CD4-positive, alpha-beta T cell treated with Interleukin-17A for 1 hour (primary cell): ENCODE results near the gene STAMBP.
A peak's percentile ranks its signal among the peaks of the same experiment; 100 is the strongest.
"Not testable (repeated sequence)": the region's sequence is repeated elsewhere in the genome, so short reads cannot be mapped to it uniquely, and the experiment has no call there.

Experiments
- DNase-seq: peaks from one replicate; pipeline ENCODE4 v3.0.0-alpha.2; 2020

The STAMBP gene

GRCh38 chr2:73828818-73829570 lies at the start of gene STAMBP:
Gene STAMBP (plus strand): TSS chr2:73828961. CDS start chr2:73830857, 1,896 bp downstream.
- peak; percentile 98 for DNase-seq

DNA sequence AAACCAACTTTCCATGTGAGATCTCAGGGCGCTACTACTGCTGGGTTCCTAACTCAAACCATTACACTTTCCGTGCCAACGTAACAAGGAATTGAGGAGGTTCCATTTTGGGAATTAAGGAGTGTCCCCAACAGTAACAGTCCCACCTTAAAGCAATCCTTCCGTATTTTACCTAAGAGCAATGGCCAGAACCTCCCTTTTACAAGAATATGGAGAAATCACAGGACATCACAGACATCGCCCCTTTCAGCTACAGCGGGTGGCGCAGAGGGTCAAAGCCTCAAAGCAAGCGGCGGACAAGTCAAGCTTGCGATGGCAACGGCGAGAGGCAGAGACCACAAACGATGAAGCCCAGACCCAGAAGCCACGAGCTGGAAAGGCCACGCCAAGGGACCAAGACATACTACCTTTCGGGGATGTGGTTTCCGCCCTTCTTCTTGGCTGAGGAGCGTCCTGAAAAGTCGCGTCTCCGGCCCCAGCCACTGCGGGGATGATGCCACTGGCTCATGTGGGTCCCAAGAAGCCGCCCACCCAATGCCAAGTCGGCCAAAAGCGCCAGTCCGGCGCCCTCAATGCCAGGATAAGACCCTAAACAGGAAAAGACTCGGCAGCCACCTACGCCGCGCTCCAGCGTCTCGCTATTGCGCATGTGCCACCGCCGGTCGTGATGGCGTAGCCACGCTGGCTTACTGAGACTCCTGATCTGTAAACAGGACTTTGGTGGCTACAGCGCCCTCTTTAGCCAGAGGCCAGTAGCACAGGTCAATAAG lies 49.1 kb upstream of the STAMBP start, which contains the start of gene DUSP11:
TSS of gene DUSP11 (minus strand) at position 637 of the 770 bp plus-strand sequence. CDS start at position 508, 129 bp downstream.
- DNase-seq: peak; percentile 98

DNA sequence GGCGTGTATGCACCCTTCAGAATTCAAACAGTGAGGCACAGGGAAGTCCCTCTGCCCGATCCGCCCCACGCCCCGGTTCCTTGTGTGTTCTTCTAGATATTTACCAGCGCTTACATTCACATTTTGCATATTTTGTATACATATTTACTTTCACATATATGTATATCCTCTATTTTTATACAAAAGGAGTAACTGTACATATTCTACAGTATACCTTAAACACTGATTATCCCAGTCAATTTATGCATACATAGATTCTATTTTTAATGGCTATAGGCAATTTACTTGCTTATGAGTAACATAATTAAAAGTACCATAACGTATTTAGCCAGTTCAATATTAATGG lies 48.6 kb upstream of the STAMBP start:
- no peak for DNase-seq

DNA sequence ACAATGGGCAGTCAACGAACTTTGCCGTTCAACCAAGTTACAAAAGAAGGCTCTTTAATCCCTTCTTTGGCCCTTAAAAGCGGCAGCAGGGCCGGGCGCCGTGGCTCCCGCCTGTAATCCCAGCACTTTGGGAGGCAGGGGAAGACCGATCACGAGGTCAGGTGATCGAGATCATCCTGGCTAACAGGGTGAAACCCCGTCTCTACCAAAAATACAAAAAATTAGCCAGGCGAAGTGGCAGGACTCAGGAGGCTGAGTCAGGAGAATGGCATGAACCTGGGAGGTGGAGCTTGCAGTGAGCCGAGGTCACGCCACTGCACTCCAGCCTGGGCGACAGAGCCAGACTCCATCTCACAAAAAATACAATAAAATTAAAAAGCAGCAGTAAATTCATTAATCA lies 45.4 kb upstream of the STAMBP start:
- DNase-seq: not testable (repeated sequence)

DNA sequence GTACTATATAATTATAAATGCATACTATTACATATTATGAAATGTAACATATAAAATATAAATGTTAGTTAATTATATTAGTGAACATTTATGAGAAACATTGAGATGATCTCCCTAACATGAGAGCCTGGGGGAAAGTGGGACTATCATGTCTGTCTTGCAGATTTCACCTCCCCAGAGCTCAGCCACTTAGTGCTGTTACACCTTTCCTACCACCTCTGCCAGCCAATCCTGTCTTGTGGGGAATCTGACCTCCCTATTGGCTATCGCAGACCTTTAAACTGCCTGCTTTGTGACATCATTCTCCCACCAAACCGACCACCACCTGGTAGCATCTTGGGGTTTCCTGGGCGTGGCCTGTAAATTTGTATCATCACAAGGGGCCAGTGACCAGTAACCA lies 44.9 kb upstream of the STAMBP start, which contains the start of gene C2orf78:
TSS of gene C2orf78 (plus strand) at position 301 of the 400 bp plus-strand sequence. CDS start 127 bp downstream, outside the sequence.
- DNase-seq: not testable (repeated sequence)

GRCh38 chr2:73811878-73812277 lies 16.9 kb upstream of the STAMBP start:
- no peak for DNase-seq

- DNase-seq: no peak
These were observed 16.1 kb upstream of the STAMBP start for GRCh38 chr2:73812635-73813034.

DNA sequence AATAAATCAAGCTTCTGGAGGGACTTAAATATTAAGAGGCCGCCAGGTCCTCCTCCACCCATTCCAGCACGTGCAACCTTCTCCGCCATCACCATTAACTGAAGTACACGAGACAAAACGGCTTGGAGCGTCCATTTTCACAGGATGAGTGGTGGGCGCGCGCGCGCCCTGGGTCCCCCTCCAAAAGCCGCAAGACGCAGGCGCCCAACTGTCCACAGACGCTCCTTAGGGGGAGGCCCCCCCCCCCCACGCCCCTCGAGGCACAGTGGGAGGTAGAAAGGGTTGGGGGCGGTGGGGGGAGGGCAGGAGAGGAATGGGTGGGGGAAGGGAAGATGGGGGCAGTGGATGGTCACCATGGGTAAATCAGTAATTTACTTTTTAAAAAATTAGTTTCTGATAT lies 10.5 kb upstream of the STAMBP start:
- no peak for DNase-seq

- DNase-seq: no peak
These were observed 7.5 kb upstream of the STAMBP start for GRCh38 chr2:73821227-73821626.

- no peak for DNase-seq
These were observed 7.1 kb upstream of the STAMBP start for GRCh38 chr2:73821669-73822068.

- no peak for DNase-seq
These were observed 6.5 kb upstream of the STAMBP start for GRCh38 chr2:73822276-73822675.

DNA sequence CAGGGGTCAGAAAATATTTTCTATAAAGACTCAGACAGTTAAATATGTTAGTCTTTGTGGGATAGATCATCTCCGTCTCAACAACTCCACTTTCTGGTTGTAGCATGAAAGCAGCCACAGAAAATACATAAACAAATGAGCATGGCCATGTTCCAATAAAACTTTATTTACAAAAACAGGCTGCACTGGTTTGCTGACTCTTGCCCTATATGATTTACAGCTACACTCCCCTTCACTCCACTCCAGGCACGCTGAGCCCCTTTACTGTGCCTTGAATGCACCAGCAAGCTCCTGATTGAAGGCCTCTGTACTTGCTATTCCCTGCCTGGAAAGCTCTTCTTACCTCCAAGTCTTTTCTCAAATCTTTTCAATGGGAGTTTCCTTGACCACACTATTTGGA lies 5.8 kb upstream of the STAMBP start:
- no peak for DNase-seq

- DNase-seq: no peak
These were observed 5.3 kb upstream of the STAMBP start for GRCh38 chr2:73823416-73823815.

- DNase-seq: peak; percentile 72
These were observed 4.7 kb upstream of the STAMBP start for GRCh38 chr2:73823916-73824523.

DNA sequence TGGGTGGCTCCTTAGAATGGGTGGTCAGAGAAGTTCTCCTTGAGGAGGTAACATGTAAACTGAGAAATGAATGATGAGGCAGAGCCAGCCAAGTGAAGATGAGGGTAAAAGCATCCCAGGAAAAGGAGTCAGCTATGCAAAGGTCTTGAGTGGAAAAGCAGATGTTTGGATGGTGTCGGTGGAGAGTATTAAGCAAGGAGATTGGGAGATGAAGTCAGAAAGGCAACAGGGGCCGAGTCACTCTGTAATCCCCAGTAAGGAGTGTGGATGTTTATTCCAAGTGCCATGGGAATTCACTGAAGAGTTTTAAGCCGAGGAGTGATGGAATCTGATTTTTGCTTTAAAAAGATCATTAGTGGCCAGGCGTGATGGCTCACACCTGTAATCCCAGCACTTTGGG lies 3.4 kb upstream of the STAMBP start:
- DNase-seq: no peak

- no peak for DNase-seq
These were observed 1.7 kb upstream of the STAMBP start for GRCh38 chr2:73827018-73827417.

- DNase-seq: no peak
These were observed 937 bp upstream of the STAMBP start for GRCh38 chr2:73827660-73828388.

DNA sequence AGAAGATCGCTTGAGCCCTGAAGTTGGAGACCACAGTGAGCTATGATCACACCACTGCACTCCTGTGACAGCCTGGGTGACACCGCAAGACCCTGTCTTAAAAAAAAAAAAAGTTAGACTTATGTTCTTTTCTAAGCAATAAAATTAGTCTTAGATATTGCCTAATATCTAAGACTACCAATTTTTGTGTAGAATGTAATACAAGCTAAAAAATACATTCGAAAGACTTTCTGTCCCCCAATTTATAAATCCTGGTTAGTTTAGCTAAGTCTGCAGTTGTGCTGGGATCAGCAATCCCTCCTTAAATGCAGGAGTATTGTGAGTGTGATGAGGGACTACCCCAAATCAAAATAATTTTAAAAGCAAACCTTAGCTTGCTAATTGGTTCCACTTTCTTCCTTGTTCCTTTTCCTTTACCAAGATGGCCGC lies 358 bp upstream of the STAMBP start:
- DNase-seq: no peak

- DNase-seq: peak; percentile 62
These were observed 2.2 kb downstream of the STAMBP start for GRCh38 chr2:73830871-73831401.

DNA sequence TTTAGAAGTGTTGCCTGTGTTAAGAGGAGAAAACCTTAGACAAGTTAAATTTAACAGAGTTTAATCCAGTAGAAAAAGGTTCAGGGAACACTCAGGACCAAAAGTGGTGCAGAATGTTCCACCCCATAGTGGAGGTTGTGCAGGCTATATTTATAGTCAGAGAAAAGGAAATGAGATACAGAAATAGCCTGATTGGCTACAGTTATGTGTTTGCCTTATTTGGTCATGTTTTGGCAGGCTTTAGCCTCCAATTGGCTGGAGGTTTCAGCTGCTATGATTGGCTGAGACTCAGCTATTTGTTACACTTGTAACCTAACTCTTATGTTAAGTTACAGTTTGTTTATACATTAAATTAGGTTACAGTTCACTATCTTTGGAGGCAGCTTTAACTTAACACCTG lies 4.2 kb downstream of the STAMBP start:
- no peak for DNase-seq

GRCh38 chr2:73836141-73836943 lies 7.6 kb downstream of the STAMBP start:
- no peak for DNase-seq
